Testis (tissue), 2 donors: ENCODE measurements around the gene SGK2.

Experiments used
- POLR2A ChIP-seq: fragments of 450-650 bp; IDR thresholded peaks from one replicate; pipeline ENCODE4 v1.6.1; 2017; ENCODE audit warnings: antibody characterized with exemption, mild to moderate bottlenecking, moderate library complexity
- TF ChIP-seq, protein P1 (sequence below), 3 experiments: fragments of 450-650 bp in 2 of 3; fragments of 200-600 bp in 1 of 3; sonication (generic) in 1 of 3; IDR thresholded peaks; one replicate each; pipeline ENCODE4 v1.5.1; 2016 to 2019; ENCODE audit warnings: antibody characterized with exemption in 3 of 3, mild to moderate bottlenecking in 2 of 3, moderate library complexity in 1 of 3

- TF ChIP-seq, protein P1, sequence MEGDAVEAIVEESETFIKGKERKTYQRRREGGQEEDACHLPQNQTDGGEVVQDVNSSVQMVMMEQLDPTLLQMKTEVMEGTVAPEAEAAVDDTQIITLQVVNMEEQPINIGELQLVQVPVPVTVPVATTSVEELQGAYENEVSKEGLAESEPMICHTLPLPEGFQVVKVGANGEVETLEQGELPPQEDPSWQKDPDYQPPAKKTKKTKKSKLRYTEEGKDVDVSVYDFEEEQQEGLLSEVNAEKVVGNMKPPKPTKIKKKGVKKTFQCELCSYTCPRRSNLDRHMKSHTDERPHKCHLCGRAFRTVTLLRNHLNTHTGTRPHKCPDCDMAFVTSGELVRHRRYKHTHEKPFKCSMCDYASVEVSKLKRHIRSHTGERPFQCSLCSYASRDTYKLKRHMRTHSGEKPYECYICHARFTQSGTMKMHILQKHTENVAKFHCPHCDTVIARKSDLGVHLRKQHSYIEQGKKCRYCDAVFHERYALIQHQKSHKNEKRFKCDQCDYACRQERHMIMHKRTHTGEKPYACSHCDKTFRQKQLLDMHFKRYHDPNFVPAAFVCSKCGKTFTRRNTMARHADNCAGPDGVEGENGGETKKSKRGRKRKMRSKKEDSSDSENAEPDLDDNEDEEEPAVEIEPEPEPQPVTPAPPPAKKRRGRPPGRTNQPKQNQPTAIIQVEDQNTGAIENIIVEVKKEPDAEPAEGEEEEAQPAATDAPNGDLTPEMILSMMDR (IDR thresholded peaks at IDR 0.05): no peak
- no peak for TF ChIP-seq POLR2A
Measured at GRCh38 chr20:43565758-43566104, 6.9 kb downstream of the SGK2 start.
